ENCODE results near the gene CASTOR2. TPM values are rescaled to one million over a fixed set of nuclear protein-coding genes. Genes with fewer than 3 reads are reported as not detected.

The CASTOR2 gene
- total and polyA plus RNA-seq, 4 donors, result 0.76 to 6.8 (median 4.1) TPM

GRCh38 chr7:75042831-75043703, 78.6 kb downstream of the CASTOR2 start:
- TF ChIP-seq CTCF (IDR thresholded peaks at IDR 0.05; ENCODE audit: control extremely low read depth, extremely low read depth), result no peak
- 96 to 98% methylated on average over 28 of the region's 28 CpGs for WGBS, 2 donors

GRCh38 chr7:75045881-75046280, 81.4 kb downstream of the CASTOR2 start:
- Histone ChIP-seq H3K9ac (ENCODE audit: insufficient read depth in 1 of 2, low read length in 2 of 2) (no peak overlapping the region), H3K4me1 (ENCODE audit: control insufficient read depth in 5 of 5, insufficient read depth in 5 of 5, low read length in 5 of 5) (no peaks in the 10 kb centered on the region), H3K27me3 (ENCODE audit: control insufficient read depth in 3 of 3, insufficient read depth in 3 of 3, low read length in 2 of 3) (no peaks in the 10 kb centered on the region), H3K27ac (ENCODE audit: low read depth in 1 of 2, low read length in 1 of 2) (no peak overlapping the region), H3K9me3 (ENCODE audit: control insufficient read depth in 4 of 4, insufficient read depth in 3 of 4, low read length in 3 of 4) (no peaks in the 10 kb centered on the region), H3K36me3 (ENCODE audit: control insufficient read depth in 4 of 4, insufficient read depth in 4 of 4, low read length in 4 of 4) (peaks cover 2 to 35% (median 14%) of the 10 kb centered on the region in 4 donors), H3K4me3 (no peak overlapping the region)
- ATAC-seq (ENCODE audit: insufficient read depth, low FRiP score) (no peak), DNase-seq (no peak)
- TF ChIP-seq CTCF (IDR thresholded peaks at IDR 0.05; ENCODE audit: control extremely low read depth, extremely low read depth), result no peak
- WGBS, 2 donors, result 82 to 96% methylated on average over 14 of the region's 14 CpGs

More at GRCh38 chr7:75042831-75043703, 78.6 kb downstream of the CASTOR2 start:
- H3K9ac ChIP-seq (ENCODE audit: insufficient read depth in 1 of 2, low read length in 2 of 2), result no peak overlapping the region
- ATAC-seq (ENCODE audit: insufficient read depth, low FRiP score) (no peak), DNase-seq (no peak)
- H3K27me3 ChIP-seq (ENCODE audit: control insufficient read depth in 3 of 3, insufficient read depth in 3 of 3, low read length in 2 of 3), result no peaks in the 10 kb centered on the region
- no peaks in the 10 kb centered on the region for H3K9me3 ChIP-seq (ENCODE audit: control insufficient read depth in 4 of 4, insufficient read depth in 3 of 4, low read length in 3 of 4)
- no peaks in the 10 kb centered on the region for H3K4me1 ChIP-seq (ENCODE audit: control insufficient read depth in 5 of 5, insufficient read depth in 5 of 5, low read length in 5 of 5)
- H3K4me3 ChIP-seq, result no peak overlapping the region
- no peak overlapping the region for H3K27ac ChIP-seq (ENCODE audit: low read depth in 1 of 2, low read length in 1 of 2)
- peaks cover 0 to 25% (median 5%) of the 10 kb centered on the region in 4 donors for H3K36me3 ChIP-seq (ENCODE audit: control insufficient read depth in 4 of 4, insufficient read depth in 4 of 4, low read length in 4 of 4)

GRCh38 chr7:75048435-75049379, 84.2 kb downstream of the CASTOR2 start:
- Histone ChIP-seq H3K36me3 (ENCODE audit: control insufficient read depth in 4 of 4, insufficient read depth in 4 of 4, low read length in 4 of 4) (peaks cover 4 to 36% (median 17%) of the 10 kb centered on the region in 4 donors), H3K4me3 (no peak overlapping the region), H3K9ac (ENCODE audit: insufficient read depth in 1 of 2, low read length in 2 of 2) (no peak overlapping the region), H3K4me1 (ENCODE audit: control insufficient read depth in 5 of 5, insufficient read depth in 5 of 5, low read length in 5 of 5) (peaks cover 0 to 4% (median 0%) of the 10 kb centered on the region in 5 donors), H3K27ac (ENCODE audit: low read depth in 1 of 2, low read length in 1 of 2) (no peak overlapping the region), H3K27me3 (ENCODE audit: control insufficient read depth in 3 of 3, insufficient read depth in 3 of 3, low read length in 2 of 3) (no peaks in the 10 kb centered on the region), H3K9me3 (ENCODE audit: control insufficient read depth in 4 of 4, insufficient read depth in 3 of 4, low read length in 3 of 4) (no peaks in the 10 kb centered on the region)
- ATAC-seq (ENCODE audit: insufficient read depth, low FRiP score) (no peak), DNase-seq (no peak)
- 92 to 95% methylated on average over 17 of the region's 17 CpGs for WGBS, 2 donors
- TF ChIP-seq CTCF (IDR thresholded peaks at IDR 0.05; ENCODE audit: control extremely low read depth, extremely low read depth), result no peak
